ENCODE measurements around the gene PCDHGA9.
"Not testable (repeated sequence)": the region's sequence is repeated elsewhere in the genome, so short reads cannot be mapped to it uniquely, and the experiment has no call there.

PCDHGA9 gene

GRCh38 chr5:141402553-141403243, at the start of gene PCDHGA9:
Gene PCDHGA9 (plus strand): TSS chr5:141402778. CDS start chr5:141402953, 175 bp downstream.
- peak; percentile 23 for DNase-seq

DNA sequence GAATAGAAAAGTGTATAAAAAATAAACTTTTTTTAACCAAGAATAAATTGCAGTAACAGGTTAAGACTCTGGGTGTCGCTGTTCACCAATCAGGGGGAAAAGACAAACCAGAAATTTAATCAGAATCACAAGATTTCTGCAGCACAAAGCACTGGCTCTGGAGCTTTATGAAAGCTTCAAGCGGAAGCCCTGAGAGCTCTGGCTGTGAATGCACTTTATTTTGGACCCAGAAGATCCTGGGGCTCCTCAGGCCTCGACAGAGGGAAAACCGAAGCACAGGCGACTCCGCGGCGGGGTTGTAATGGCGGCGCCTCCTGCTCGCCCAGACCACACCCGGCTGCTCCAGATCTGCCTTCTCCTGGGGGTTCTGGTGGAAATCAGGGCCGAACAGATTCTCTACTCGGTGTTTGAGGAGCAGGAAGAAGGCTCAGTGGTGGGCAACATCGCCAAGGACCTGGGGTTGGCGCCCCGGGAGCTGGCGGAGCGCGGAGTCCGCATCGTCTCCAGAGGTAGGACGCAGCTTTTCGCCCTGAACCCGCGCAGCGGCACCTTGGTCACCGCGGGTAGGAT, 47.6 kb upstream of the PCDHGA9 start, which contains the start of gene PCDHGA4:
TSS of gene PCDHGA4 (plus strand) at position 122 of the 570 bp plus-strand sequence. CDS start at position 209, 87 bp downstream.
- DNase-seq, result peak; percentile 5

GRCh38 chr5:141355641-141356040, 46.9 kb upstream of the PCDHGA9 start:
- DNase-seq, result no peak

- DNase-seq, result no peak
Measured at GRCh38 chr5:141356133-141356532, 46.4 kb upstream of the PCDHGA9 start.

DNA sequence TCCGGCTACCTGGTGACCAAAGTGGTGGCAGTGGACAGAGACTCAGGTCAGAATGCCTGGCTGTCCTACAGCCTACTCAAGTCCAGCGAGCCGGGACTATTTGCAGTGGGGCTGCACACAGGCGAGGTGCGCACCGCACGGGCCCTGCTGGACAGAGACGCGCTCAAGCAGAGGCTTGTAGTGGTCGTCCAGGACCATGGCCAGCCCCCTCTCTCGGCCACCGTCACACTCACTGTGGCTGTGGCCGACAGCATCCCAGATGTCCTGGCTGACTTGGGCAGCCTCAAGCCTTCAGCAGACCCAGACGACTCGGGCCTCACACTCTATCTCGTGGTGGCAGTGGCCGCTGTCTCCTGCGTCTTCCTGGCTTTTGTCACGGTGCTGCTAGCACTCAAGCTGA, 45.6 kb upstream of the PCDHGA9 start:
- DNase-seq, result no peak

- DNase-seq, result peak; percentile 50
Measured at GRCh38 chr5:141359790-141360426, 42.7 kb upstream of the PCDHGA9 start, which contains the start of gene PCDHGB2. Gene PCDHGB2 (plus strand): TSS chr5:141359994. CDS start chr5:141360136, 142 bp downstream.

- no peak for DNase-seq
Measured at GRCh38 chr5:141360685-141361084, 41.9 kb upstream of the PCDHGA9 start.

DNA sequence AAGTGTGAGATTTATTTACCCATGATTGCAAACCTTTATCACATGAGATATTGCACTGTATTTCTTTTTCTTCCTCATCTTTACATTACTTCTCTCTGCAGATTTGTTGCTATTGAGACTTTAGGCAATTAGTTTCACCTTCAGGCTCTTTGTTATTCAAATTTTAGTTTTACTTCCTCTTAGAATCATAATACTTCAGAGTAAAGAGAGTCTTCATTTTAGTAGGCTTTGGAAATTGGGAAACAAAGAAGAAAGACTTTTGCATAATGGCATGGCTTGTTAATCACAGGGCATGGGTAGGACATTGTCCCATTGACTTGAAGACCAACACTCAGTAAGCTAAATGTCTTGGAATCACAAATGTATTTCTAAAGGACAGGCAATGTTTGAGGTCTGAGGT, 39.9 kb upstream of the PCDHGA9 start:
- no peak for DNase-seq

GRCh38 chr5:141363952-141364660, 38.5 kb upstream of the PCDHGA9 start, which contains the start of gene PCDHGA5:
Gene PCDHGA5 (plus strand): TSS chr5:141364162. CDS start chr5:141364331, 169 bp downstream.
- no peak for DNase-seq

DNA sequence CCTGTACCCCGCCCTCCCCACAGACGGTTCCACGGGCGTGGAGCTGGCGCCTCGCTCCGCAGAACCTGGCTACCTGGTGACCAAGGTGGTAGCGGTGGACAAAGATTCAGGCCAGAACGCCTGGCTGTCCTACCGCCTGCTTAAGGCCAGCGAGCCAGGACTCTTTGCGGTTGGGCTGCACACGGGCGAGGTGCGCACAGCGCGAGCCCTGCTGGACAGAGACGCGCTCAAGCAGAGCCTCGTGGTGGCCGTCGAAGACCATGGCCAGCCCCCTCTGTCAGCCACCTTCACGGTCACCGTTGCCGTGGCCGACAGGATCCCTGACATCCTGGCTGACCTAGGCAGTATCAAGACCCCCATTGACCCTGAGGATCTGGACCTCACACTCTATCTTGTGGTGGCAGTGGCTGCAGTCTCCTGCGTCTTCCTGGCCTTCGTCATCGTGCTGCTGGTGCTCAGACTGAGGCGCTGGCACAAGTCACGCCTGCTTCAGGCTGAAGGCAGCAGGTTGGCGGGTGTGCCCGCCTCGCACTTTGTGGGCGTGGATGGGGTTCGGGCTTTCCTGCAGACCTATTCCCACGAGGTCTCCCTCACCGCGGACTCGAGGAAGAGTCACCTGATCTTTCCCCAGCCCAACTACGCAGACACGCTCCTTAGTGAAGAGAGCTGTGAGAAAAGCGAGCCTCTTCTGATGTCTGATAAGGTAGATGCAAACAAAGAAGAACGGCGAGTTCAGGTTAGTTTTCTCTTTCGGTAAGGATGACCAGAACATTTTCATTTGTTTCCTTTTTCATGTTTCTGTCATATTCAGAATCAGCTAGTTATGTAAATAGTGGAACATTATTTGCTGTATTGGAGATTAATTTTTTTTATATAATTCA, 36.3 kb upstream of the PCDHGA9 start:
- no peak for DNase-seq

DNA sequence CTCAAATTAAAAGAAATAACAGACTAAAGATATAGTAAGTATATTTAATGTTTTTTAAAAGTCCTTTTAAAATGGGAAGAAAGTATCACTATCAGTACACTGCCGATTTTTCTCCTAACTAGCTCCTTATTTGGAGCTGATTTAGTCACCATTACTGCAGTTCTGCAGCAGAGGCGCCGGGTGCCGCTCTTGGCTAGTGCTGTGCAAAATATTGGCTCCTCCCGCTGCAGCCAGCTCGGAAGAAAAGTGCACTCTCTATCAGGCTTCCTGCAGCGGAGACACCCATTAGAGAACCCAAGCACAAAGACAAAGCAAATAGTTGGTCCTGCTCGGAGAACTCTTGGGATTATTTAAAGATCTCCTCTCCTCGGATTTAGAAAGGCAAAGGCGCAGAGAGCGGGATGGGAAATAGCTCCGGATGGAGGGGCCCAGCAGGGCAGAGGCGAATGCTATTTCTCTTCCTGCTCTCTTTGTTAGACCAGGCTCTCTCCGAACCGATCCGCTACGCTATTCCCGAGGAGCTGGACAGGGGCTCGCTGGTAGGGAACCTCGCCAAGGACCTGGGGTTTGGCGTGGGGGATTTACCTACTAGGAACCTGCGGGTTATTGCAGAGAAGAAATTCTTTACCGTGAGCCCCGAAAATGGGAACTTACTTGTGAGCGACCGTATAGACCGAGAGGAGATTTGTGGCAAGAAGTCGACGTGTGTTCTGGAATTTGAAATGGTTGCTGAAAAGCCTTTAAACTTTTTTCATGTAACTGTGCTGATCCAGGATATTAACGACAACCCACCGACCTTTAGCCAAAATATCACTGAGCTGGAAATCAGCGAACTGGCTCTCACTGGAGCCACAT, 32.4 kb upstream of the PCDHGA9 start, which contains the start of gene PCDHGB3:
TSS of gene PCDHGB3 (plus strand) at position 249 of the 855 bp plus-strand sequence. CDS start at position 402, 153 bp downstream.
- peak; percentile 48 for DNase-seq

DNA sequence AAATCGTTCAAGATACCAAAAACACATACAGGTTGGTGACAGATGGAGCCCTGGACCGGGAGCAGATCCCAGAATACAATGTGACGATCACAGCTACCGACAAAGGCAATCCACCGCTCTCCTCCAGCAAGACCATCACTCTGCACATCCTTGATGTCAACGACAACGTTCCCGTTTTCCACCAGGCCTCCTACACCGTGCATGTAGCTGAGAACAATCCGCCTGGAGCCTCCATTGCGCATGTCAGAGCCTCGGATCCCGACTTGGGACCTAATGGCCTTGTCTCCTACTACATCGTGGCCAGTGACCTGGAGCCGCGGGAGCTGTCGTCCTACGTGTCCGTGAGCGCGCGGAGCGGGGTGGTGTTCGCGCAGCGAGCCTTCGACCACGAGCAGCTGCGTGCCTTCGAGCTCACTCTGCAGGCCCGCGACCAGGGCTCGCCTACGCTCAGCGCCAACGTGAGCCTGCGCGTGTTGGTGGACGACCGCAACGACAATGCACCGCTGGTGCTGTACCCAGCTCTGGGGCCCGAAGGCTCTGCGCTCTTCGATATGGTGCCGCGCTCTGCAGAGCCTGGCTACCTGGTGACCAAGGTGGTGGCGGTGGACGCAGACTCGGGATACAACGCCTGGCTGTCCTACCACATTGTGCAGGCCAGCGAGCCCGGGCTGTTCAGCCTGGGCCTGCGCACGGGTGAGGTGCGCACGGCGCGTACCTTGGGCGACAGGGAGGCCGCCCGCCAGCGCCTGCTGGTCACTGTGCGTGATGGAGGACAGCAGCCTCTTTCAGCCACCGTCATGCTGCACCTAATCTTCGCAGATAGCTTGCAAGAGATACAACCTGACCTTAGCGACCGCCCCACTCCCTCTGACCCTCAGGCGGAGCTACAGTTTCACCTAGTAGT, 30.8 kb upstream of the PCDHGA9 start:
- DNase-seq, result no peak

DNA sequence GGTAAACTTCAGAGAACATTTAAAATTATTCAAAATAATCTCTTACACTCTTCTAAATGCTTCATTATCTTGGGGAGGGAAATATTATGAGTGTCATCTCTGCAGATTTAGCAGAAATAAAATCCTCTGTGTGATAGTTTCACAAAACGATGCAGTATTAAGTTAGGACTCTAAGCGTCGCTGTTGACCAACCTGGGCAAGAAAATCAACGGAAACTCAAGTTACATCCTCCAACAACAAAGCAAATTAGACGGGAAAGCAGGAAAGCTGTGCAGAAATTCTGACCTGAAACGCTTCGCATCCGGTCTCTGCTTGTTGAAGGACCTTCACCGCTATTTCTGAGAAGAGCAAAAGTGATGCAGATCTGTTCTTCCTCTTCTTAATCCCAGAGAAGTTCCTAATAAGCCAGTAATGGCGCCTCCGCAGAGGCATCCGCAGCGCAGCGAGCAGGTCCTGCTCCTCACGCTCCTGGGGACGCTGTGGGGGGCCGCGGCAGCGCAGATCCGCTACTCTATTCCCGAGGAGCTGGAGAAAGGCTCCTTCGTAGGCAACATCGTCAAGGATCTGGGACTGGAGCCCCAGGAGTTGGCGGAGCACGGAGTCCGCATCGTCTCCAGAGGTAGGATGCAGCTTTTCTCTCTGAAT, 28.8 kb upstream of the PCDHGA9 start, which contains the start of gene PCDHGA6:
TSS of gene PCDHGA6 (plus strand) at position 219 of the 645 bp plus-strand sequence. CDS start at position 412, 193 bp downstream.
- peak; percentile 13 for DNase-seq

DNA sequence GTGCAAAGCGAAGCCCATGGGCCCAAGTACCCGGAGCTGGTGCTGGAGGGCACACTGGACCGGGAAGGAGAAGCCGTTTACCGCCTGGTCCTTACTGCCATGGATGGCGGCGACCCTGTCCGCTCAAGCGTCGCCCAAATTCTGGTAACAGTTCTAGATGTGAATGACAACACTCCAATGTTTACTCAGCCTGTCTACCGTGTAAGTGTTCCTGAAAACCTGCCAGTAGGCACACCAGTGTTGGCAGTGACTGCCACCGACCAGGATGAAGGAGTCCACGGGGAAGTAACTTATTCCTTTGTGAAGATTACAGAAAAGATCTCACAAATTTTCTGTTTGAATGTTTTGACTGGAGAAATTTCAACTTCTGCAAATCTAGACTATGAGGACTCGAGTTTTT, 28.0 kb upstream of the PCDHGA9 start:
- DNase-seq, result no peak

GRCh38 chr5:141375444-141376155, 27.0 kb upstream of the PCDHGA9 start:
- not testable (repeated sequence) for DNase-seq

GRCh38 chr5:141382469-141383294, 19.9 kb upstream of the PCDHGA9 start, which contains the start of gene PCDHGA7:
Gene PCDHGA7 (plus strand): TSS chr5:141382742. CDS start chr5:141382900, 158 bp downstream.
- no peak for DNase-seq

DNA sequence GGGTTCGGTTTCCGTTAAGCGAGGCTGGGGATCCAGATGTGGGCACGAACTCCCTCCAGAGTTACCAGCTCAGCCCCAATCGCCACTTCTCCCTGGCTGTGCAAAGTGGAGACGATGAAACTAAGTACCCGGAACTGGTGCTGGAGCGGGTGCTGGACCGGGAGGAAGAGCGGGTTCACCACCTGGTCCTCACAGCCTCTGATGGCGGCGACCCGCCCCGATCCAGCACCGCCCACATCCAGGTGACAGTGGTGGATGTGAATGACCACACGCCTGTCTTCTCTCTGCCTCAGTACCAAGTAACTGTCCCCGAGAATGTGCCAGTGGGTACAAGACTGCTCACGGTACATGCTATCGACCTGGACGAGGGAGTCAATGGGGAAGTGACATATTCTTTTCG, 19.2 kb upstream of the PCDHGA9 start:
- no peak for DNase-seq

All from CD4-positive, alpha-beta T cell treated with Interleukin-12 subunit alpha and Interleukin-12 subunit beta, for 1 hour (primary cell).